Muscle layer of colon (tissue), 2 donors: ENCODE data around the gene ZNF214.

ENCODE experiments used
- H3K27ac ChIP-seq: one replicate; pipeline ENCODE4 v1.7.0; 2013; ENCODE audit warnings: low read depth, mild to moderate bottlenecking, low read length, moderate library complexity
- H3K27me3 ChIP-seq, 2 donors: one replicate each; pipeline ENCODE4 v1.7.0; 2013; ENCODE audit warnings: low read length in 2 of 2, mild to moderate bottlenecking in 2 of 2; ENCODE audit not compliant: insufficient read depth in 2 of 2, control insufficient read depth in 1 of 2
- H3K36me3 ChIP-seq: one replicate; pipeline ENCODE4 v1.7.0; 2013; ENCODE audit warnings: mild to moderate bottlenecking, low read length; ENCODE audit not compliant: insufficient read depth
- H3K4me1 ChIP-seq: one replicate; pipeline ENCODE4 v1.7.0; 2013; ENCODE audit warnings: mild to moderate bottlenecking, low read length; ENCODE audit not compliant: insufficient read depth
- H3K4me3 ChIP-seq, 2 donors: one replicate each; pipeline ENCODE4 v1.7.0; 2013; ENCODE audit warnings: low read length in 2 of 2, low read depth in 1 of 2, mild to moderate bottlenecking in 1 of 2, moderate library complexity in 1 of 2
- H3K9ac ChIP-seq: one replicate; pipeline ENCODE4 v1.7.0; 2013; ENCODE audit warnings: low read length
- H3K9me3 ChIP-seq: one replicate; pipeline ENCODE4 v1.7.0; 2013; ENCODE audit warnings: mild to moderate bottlenecking, low read length
- donor health status: abdominal sarcoma.
- donor health status: Adenocarcinoma of cecum.

ZNF214 gene

DNA sequence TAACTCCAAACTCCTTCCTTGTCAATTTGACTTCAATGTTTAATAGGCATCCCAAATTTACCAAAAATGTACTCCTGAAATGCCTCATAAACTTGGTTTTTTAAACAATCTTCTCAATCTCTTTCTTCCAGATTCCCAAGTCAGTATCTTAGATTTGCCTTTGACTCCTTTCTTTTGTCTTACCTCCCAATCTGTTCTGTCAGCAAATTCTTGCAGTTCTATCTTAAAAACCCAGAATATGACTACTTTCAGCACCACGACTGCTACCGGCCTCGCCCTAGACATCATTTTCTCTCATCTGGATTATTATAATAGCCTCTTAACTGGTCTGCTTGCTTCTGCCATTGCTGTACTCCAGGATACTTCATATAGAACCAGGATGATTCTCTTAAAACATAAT lies 8.0 kb upstream of the ZNF214 start:
- no peak overlapping the region for H3K9ac ChIP-seq
- H3K4me1 ChIP-seq = no peaks in the 10 kb centered on the region
- H3K9me3 ChIP-seq = no peaks in the 10 kb centered on the region
- no peaks in the 10 kb centered on the region for H3K36me3 ChIP-seq
- no peaks in the 10 kb centered on the region for H3K27me3 ChIP-seq
- H3K4me3 ChIP-seq = no peak overlapping the region
- no peak overlapping the region for H3K27ac ChIP-seq

DNA sequence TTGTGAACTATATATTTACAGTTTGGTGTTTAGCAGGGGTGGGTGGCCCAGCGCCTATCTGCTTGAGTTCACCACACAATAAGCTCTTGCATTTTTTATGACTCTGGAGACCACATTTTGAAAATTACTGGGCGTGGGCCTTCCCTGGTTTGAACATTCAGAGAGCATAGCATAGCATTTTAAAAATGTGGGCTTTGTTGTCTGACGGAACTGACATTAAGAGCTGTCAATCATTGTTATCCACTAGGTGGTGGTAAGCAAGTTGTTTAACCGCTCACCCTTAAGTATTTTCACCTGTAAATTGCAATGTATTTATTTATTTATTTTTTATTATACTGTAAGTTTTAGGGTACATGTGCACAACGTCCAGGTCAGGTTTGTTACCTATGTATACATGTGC lies 1.2 kb upstream of the ZNF214 start:
- Histone ChIP-seq H3K27ac (no peak overlapping the region), H3K36me3 (no peaks in the 10 kb centered on the region), H3K4me1 (peaks cover 6% of the 10 kb centered on the region), H3K9me3 (no peaks in the 10 kb centered on the region), H3K4me3 (no peak overlapping the region), H3K9ac (no peak overlapping the region), H3K27me3 (no peaks in the 10 kb centered on the region)

DNA sequence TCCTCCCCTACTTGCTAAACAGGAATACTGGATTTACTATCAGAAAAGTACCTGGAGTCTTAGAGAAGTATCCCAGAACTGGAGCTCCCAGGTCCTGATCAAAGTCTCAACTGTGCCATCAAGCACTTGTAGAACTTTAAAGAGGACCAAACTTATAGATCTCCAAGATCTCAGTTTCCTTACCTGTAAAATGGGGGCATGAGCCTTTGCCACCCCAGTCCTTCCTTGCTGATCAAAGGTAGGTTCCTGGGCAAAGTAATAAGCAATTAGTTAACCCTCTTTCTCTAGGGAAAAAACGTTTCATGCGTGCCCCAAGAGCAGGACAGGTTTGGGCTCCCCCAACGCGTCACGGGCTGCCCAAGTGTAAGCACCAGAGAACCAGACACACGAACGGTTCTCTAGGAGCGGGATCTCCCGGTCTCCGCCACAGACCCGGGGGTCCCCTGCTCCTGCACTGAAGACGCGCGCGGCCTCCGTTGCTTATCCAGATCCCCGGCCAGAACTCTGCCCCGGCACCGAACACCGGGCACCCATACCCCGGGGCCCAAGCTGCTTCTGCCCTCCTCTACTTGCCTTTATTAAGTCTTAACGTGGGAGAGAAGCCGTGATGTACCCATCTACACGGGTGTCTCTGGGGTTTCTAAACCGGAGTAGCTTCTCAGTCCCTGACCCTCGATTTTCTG lies 505 bp downstream of the ZNF214 start:
- Histone ChIP-seq H3K9me3 (no peaks in the 10 kb centered on the region), H3K4me3 (peak overlapping the region; percentile 43 to 94), H3K9ac (peak overlapping the region; percentile 58), H3K36me3 (no peaks in the 10 kb centered on the region), H3K4me1 (peaks cover 6% of the 10 kb centered on the region), H3K27me3 (no peaks in the 10 kb centered on the region), H3K27ac (peak overlapping the region; percentile 54)

DNA sequence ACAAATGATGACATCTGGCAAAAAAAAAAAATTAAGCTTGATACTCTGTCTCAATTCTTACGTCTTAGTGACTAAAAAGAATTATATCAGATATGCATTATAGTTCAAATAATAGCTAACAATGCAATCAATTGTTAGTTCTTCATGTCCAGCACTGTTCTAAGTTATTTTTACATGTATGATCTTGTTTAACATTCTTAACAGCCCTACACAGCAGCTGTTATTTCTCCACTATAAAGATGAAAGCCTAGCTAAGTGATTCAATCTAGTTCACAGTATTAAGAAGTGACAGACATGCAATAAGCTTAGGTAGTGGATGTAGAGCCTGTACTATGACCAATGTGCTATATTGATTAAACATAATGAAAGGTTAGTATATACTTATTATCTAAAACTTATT lies 4.1 kb downstream of the ZNF214 start:
- Histone ChIP-seq H3K27ac (no peak overlapping the region), H3K9ac (no peak overlapping the region), H3K36me3 (no peaks in the 10 kb centered on the region), H3K27me3 (no peaks in the 10 kb centered on the region), H3K4me1 (peaks cover 5% of the 10 kb centered on the region), H3K4me3 (no peak overlapping the region), H3K9me3 (no peaks in the 10 kb centered on the region)

DNA sequence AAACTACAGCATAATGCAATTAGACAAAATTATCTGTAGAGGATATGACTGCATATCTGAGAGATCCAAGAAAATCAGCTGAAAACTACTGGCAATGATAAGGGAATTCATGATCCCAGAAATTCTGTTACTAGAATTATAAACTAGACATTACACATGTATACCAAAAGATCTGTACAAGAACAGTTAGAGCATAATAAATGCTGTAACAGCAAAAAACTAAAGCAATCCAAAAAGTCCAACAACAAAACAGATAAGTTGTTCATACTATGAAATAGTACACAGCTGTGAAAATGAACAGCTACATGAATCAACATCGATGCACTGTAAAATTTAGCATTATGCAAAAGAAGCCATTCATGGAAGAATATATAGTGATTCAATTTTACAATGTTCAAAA lies 6.0 kb downstream of the ZNF214 start:
- Histone ChIP-seq H3K27me3 (no peaks in the 10 kb centered on the region), H3K4me1 (no peaks in the 10 kb centered on the region), H3K9me3 (no peaks in the 10 kb centered on the region), H3K4me3 (no peak overlapping the region), H3K36me3 (no peaks in the 10 kb centered on the region), H3K9ac (no peak overlapping the region), H3K27ac (no peak overlapping the region)

DNA sequence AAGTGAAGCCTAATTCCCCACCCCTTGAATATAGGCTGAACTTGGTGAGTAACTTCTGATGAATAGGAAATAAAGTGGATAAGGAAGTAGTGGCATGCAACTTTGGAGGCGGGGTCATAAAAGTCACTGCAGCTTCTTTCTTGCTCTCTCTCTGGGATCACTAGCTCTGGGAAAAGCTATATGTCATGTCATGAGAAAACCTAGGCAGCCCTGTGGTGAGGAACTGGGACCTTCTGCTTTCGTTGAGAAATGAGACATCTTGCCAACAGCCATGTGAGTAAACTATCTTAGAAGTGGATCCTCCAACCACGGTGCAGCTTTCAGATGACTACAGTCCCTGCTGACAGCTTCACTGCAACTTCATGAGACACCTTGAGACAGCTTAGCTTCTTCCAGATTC lies 15.7 kb downstream of the ZNF214 start:
- no peaks in the 10 kb centered on the region for H3K27me3 ChIP-seq
- H3K36me3 ChIP-seq = peaks cover 14% of the 10 kb centered on the region
- no peak overlapping the region for H3K4me3 ChIP-seq
- H3K4me1 ChIP-seq = no peaks in the 10 kb centered on the region
- no peak overlapping the region for H3K27ac ChIP-seq
- H3K9ac ChIP-seq = no peak overlapping the region
- no peaks in the 10 kb centered on the region for H3K9me3 ChIP-seq

DNA sequence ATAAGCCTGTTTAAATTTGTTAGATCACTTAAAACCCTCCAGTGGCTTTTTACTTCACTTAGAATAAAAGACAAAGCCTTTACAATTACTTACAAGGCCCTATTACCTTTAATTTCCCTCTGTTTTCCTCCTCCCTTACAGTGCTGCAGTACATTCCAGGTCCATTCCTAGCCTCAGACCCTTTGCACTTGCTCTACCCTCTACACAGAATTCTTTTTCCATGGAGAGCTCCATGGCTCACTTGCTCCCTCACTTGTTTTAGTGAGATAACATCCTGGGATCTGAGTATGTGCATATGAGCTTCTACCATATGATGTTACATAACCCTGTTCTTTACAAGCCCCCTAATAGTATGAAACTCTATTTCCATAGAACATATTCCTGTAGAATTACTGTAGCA lies 24.4 kb downstream of the ZNF214 start:
- Histone ChIP-seq H3K4me3 (no peak overlapping the region), H3K9me3 (no peaks in the 10 kb centered on the region), H3K9ac (no peak overlapping the region), H3K4me1 (peaks cover 12% of the 10 kb centered on the region), H3K36me3 (peaks cover 8% of the 10 kb centered on the region), H3K27ac (no peak overlapping the region), H3K27me3 (no peaks in the 10 kb centered on the region)

DNA sequence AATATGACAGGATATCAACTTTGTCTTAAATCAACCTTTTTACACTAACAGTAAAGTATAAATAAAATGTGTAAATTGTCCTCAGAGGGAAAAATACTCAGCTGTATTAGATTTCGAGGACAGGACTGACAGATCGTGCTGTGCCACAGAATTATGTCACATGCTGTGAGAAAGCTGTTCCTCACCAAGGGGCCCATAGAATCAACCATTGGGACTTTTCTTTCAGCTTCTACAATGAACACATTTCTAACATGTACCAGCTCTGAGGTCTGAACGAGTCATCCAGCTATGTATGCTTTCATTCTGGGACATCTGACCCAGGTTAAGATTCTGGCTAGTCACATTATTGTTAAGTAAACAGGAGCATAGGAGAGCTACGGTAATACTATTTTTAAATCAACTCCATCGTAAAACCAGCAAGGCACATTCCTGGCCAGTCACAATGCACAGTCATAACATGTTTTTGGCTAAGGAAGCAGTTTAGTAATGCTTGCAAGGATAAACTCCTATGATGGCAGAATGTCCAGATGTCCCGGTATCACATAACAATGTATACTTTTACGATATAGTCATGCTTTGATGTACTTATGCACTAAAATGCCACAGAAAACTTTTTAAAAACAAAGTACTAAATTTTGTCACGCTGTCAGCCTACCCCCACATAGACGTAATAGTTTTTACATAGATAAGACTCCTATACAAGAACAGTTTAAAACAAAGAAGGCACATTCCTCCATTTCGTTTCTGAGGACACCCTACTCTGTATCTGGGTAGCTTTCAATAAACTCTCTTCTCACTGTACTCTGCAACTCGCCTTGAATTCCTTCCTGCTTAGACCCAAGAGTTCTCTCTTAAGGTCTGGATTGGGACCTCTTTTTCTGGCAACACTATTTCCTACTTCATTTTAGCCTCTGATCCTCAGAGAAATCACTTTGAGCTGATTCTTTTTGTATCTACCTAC lies 27.4 kb downstream of the ZNF214 start:
- Histone ChIP-seq H3K27ac (peak overlapping the region; percentile 22), H3K9ac (no peak overlapping the region), H3K36me3 (no peaks in the 10 kb centered on the region), H3K4me1 (peaks cover 12% of the 10 kb centered on the region), H3K27me3 (no peaks in the 10 kb centered on the region), H3K4me3 (peak overlapping the region in 1 of 2 donors; percentile 8), H3K9me3 (no peaks in the 10 kb centered on the region)

DNA sequence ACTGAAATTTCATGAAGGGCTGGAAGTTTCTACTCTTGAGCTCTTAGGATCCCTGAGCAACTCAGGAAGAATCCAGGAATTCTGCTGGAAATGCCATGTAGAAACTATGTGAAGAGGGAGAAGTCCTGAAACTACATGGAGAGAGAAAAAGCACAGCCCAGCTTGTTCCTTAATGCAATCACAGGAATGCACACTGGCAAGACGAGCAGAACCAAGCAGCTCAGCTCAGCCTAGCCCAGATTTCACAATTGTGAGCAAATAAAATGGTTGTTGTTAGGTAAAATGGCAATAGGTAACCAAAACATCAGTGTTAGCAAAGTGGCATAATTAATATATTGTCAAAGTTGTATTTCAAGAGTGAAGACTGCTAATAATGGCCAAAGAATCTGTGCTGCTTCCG lies 28.1 kb downstream of the ZNF214 start:
- H3K27me3 ChIP-seq = no peaks in the 10 kb centered on the region
- H3K4me3 ChIP-seq = no peak overlapping the region
- no peaks in the 10 kb centered on the region for H3K36me3 ChIP-seq
- H3K9me3 ChIP-seq = no peaks in the 10 kb centered on the region
- H3K4me1 ChIP-seq = peaks cover 12% of the 10 kb centered on the region
- H3K9ac ChIP-seq = no peak overlapping the region
- no peak overlapping the region for H3K27ac ChIP-seq

DNA sequence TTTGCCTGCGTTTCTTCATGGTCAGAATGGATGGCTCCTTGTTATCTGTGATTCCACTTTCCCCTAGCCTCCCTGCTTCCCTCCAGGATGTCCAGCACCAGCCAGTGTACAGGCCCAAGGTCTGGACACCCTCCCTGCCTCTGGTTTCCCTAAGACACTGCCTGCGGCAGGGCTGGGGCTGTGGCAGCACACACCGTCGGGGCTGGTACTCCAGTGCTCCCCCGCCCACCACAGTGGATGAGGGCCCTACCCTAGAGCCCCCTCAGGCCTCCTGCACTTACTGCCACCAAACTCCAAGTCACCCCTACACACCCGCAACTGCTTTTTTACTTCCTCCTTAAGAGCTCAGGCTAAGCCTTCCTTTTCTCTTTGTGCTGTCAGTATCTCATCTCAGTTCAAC lies 28.9 kb downstream of the ZNF214 start:
- Histone ChIP-seq H3K27me3 (no peaks in the 10 kb centered on the region), H3K27ac (no peak overlapping the region), H3K36me3 (no peaks in the 10 kb centered on the region), H3K9ac (no peak overlapping the region), H3K4me1 (peaks cover 12% of the 10 kb centered on the region), H3K9me3 (no peaks in the 10 kb centered on the region), H3K4me3 (no peak overlapping the region)

DNA sequence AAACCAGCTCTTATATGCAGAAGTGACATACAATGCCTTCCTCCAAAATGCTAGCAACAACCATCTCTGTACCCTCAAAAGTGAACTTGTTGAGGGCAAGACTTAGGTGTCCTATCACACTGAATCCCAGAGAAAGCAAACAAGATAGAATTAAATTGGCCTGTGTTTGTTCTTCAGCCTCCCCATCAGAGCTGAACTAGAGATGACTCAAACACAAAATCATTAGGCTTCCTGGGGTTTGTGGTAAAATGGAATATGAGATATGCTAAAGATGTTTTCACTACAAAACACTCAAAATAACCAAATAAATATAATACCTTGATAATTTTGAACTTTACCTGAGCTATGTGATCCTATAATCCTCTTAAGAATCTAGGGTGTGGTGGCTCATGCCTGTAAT lies 31.6 kb downstream of the ZNF214 start:
- Histone ChIP-seq H3K9me3 (no peaks in the 10 kb centered on the region), H3K4me1 (peaks cover 12% of the 10 kb centered on the region), H3K4me3 (no peak overlapping the region), H3K27ac (no peak overlapping the region), H3K9ac (no peak overlapping the region), H3K36me3 (no peaks in the 10 kb centered on the region), H3K27me3 (no peaks in the 10 kb centered on the region)
